ENCODE measurements around the gene DNAI1.

DNAI1 gene

GRCh38 chr9:34490360-34490759, 31.8 kb downstream of the DNAI1 start:
- FAIRE-seq (no peak), DNase-seq (ENCODE audit: low spot score) (no peak)

- FAIRE-seq = no peak
These were observed 32.2 kb downstream of the DNAI1 start for GRCh38 chr9:34490760-34491159.

GRCh38 chr9:34491596-34491995, 33.0 kb downstream of the DNAI1 start:
- FAIRE-seq = no peak

More at GRCh38 chr9:34490760-34491159, 32.2 kb downstream of the DNAI1 start:
- DNase-seq (ENCODE audit: low spot score) = no peak

GRCh38 chr9:34492051-34492450, 33.4 kb downstream of the DNAI1 start:
- no peak for FAIRE-seq
- DNase-seq (ENCODE audit: low spot score) = no peak

More at GRCh38 chr9:34491596-34491995, 33.0 kb downstream of the DNAI1 start:
- no peak for DNase-seq (ENCODE audit: low spot score)

- DNase-seq (ENCODE audit: low spot score) (peak; percentile 70), FAIRE-seq (no peak)
These were observed 35.4 kb downstream of the DNAI1 start for GRCh38 chr9:34493972-34494535.

GRCh38 chr9:34496149-34496712, 37.6 kb downstream of the DNAI1 start:
- DNase-seq (ENCODE audit: low spot score) = peak; percentile 44
- no peak for FAIRE-seq

- no peak for FAIRE-seq
These were observed 39.9 kb downstream of the DNAI1 start for GRCh38 chr9:34498553-34498952.

GRCh38 chr9:34499076-34499475, 40.5 kb downstream of the DNAI1 start:
- no peak for FAIRE-seq
- no peak for DNase-seq (ENCODE audit: low spot score)

More at GRCh38 chr9:34498553-34498952, 39.9 kb downstream of the DNAI1 start:
- no peak for DNase-seq (ENCODE audit: low spot score)

GRCh38 chr9:34500623-34501267, 42.1 kb downstream of the DNAI1 start:
- FAIRE-seq (no peak), DNase-seq (ENCODE audit: low spot score) (peak; percentile 60)

GRCh38 chr9:34501372-34501771, 42.8 kb downstream of the DNAI1 start:
- no peak for FAIRE-seq
- DNase-seq (ENCODE audit: low spot score) = no peak

- DNase-seq (ENCODE audit: low spot score) (peak; percentile 87), FAIRE-seq (peak; percentile 95)
These were observed 43.4 kb downstream of the DNAI1 start for GRCh38 chr9:34501889-34502425.

GRCh38 chr9:34502471-34502870, 43.9 kb downstream of the DNAI1 start:
- FAIRE-seq (peak; percentile 27), DNase-seq (ENCODE audit: low spot score) (no peak)

GRCh38 chr9:34502891-34503290, 44.3 kb downstream of the DNAI1 start:
- FAIRE-seq (no peak), DNase-seq (ENCODE audit: low spot score) (no peak)

- DNase-seq (ENCODE audit: low spot score) = no peak
- FAIRE-seq = no peak
These were observed 44.8 kb downstream of the DNAI1 start for GRCh38 chr9:34503406-34503805.

- FAIRE-seq (no peak), DNase-seq (ENCODE audit: low spot score) (no peak)
These were observed 46.9 kb downstream of the DNAI1 start for GRCh38 chr9:34505370-34506120.

GRCh38 chr9:34506623-34507022, 48.0 kb downstream of the DNAI1 start:
- DNase-seq (ENCODE audit: low spot score) (no peak), FAIRE-seq (peak; percentile 76)

GRCh38 chr9:34507556-34507955, 49.0 kb downstream of the DNAI1 start:
- DNase-seq (ENCODE audit: low spot score) (no peak), FAIRE-seq (no peak)

GRCh38 chr9:34507966-34508365, 49.4 kb downstream of the DNAI1 start:
- FAIRE-seq (no peak), DNase-seq (ENCODE audit: low spot score) (no peak)

GRCh38 chr9:34508463-34508862, 49.9 kb downstream of the DNAI1 start:
- no peak for FAIRE-seq
- DNase-seq (ENCODE audit: low spot score) = no peak

- no peak for DNase-seq (ENCODE audit: low spot score)
- no peak for FAIRE-seq
These were observed 50.3 kb downstream of the DNAI1 start for GRCh38 chr9:34508951-34509350.

GRCh38 chr9:34510497-34511468, 52.2 kb downstream of the DNAI1 start:
- FAIRE-seq (no peak), DNase-seq (ENCODE audit: low spot score) (no peak)

All from urothelium cell line (cell line).